Measurements from ENCODE around the gene ULBP2.

Gene ULBP2

DNA sequence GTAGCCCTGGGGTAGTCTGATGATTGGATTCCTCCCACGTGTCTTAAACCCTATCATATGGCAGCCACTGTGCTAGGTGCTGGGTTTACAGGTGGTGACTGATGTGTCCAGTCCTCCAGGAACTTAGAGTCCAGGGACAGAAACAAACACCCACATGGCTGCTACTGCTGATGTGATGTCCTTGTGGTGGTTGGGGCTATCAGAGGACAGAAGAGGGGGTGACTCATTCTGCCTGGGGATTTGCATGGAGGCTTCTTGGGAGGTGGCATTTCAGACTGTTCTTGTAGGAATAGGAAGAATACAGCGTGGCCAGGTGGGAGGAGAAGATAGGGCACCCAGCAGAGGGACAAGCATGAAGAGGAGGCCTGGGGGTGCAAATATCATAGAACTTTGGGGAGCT, 28.7 kb upstream of the ULBP2 start:
- no peaks in the 10 kb centered on the region for H3K79me2 ChIP-seq (ENCODE audit: insufficient read depth, low read depth)
- H4K20me1 ChIP-seq (ENCODE audit: insufficient read depth) = no peaks in the 10 kb centered on the region
- H3K36me3 ChIP-seq (ENCODE audit: insufficient read depth) = no peaks in the 10 kb centered on the region
- H3K4me3 ChIP-seq (IDR thresholded peaks at IDR 0.05; ENCODE audit: insufficient read depth, low read depth, low read length) = no peak overlapping the region
- no peak overlapping the region for H2AFZ ChIP-seq (ENCODE audit: low read depth)
- H3K9ac ChIP-seq = no peak overlapping the region
- no peak overlapping the region for H3K4me2 ChIP-seq
- H3K27ac ChIP-seq = no peak overlapping the region
- H3K27me3 ChIP-seq (ENCODE audit: insufficient read depth, low read depth) = peaks cover 52% of the 10 kb centered on the region
- H3K4me1 ChIP-seq (ENCODE audit: low read depth, poor library complexity, severe bottlenecking) = no peaks in the 10 kb centered on the region
- TF ChIP-seq, protein P1, sequence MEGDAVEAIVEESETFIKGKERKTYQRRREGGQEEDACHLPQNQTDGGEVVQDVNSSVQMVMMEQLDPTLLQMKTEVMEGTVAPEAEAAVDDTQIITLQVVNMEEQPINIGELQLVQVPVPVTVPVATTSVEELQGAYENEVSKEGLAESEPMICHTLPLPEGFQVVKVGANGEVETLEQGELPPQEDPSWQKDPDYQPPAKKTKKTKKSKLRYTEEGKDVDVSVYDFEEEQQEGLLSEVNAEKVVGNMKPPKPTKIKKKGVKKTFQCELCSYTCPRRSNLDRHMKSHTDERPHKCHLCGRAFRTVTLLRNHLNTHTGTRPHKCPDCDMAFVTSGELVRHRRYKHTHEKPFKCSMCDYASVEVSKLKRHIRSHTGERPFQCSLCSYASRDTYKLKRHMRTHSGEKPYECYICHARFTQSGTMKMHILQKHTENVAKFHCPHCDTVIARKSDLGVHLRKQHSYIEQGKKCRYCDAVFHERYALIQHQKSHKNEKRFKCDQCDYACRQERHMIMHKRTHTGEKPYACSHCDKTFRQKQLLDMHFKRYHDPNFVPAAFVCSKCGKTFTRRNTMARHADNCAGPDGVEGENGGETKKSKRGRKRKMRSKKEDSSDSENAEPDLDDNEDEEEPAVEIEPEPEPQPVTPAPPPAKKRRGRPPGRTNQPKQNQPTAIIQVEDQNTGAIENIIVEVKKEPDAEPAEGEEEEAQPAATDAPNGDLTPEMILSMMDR (conservative IDR thresholded peaks at IDR 0.05; ENCODE audit: low read depth, low read length) = no peak

DNA sequence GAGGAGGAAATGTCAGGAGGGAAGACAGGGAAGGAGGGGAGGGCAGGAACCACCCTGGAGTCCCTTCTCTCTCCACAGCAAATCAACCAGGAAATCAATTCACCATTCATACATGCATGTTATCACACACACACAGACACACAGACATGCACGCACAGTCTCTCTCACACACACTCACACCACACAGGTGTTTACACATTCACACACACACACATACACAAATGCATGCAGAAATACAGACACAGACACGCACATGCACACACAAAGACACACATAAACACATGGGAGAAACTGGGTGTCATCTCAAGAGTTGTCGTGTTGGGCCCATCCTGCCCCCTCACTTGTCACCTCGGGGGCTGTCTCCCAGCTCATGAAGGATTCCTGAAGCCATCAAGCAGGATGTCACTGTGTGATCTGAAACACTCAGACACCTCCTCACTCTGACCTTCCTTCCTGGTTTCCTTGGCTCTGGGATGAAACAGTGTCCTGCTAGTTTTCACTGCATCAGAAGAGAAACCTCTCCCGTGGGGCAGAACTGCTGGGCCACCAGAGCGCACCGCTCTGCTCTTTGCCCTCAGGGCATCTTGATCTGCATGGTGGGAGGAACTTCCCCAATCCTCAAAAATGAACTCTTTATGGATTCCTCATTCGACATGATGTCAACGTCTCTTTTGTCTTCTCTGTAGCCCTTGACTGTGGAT, 28.1 kb upstream of the ULBP2 start:
- Histone ChIP-seq H3K9ac (no peak overlapping the region), H2AFZ (ENCODE audit: low read depth) (no peak overlapping the region), H3K4me3 (IDR thresholded peaks at IDR 0.05; ENCODE audit: insufficient read depth, low read depth, low read length) (no peak overlapping the region), H3K27ac (no peak overlapping the region), H3K4me2 (no peak overlapping the region), H4K20me1 (ENCODE audit: insufficient read depth) (no peaks in the 10 kb centered on the region), H3K27me3 (ENCODE audit: insufficient read depth, low read depth) (peaks cover 50% of the 10 kb centered on the region), H3K79me2 (ENCODE audit: insufficient read depth, low read depth) (no peaks in the 10 kb centered on the region), H3K4me1 (ENCODE audit: low read depth, poor library complexity, severe bottlenecking) (no peaks in the 10 kb centered on the region), H3K36me3 (ENCODE audit: insufficient read depth) (no peaks in the 10 kb centered on the region)
- TF ChIP-seq, protein P1 (conservative IDR thresholded peaks at IDR 0.05; ENCODE audit: low read depth, low read length) = no peak

DNA sequence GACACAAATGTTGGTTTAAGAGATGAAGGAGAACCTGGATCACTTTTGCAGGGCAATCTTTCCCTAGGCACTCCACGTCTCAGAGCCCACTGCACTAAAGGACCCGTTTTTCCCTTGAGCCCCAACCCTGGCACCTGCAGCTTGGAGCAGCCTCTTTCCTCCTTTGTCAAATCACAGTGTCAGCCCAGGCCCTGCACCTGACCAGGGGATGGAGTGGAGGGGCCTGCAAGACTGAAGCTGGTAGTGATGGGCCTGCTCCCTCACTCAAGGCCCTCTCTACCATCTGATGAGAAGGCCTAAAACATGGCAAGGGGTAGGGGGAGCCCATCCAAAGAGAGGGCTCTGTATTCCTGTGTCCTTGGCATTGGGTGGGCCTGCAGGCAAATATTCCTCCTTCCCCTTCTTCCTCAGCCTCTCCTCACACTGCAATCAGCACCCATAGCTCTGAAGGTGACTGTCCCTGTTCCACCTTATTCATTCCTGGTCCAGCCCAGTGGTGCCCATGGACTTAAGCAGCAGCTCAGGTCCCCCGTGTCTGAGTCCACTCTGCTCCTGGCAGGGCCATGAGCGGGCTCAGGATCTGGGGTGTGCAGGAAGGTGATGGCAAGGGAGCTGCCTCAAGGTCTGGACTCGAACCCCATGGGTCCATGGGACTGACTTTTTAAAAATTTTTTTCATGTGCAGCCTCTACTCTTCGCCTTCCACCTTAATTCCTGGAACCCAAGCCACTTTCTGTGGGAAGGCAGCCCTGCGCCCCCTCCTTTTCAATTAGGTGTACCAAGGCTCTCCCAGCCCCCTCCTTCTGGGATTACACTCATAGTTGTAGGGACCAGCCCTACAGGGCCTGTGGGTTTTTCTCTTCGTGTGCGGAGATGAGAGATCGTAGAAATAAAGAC, 25.6 kb upstream of the ULBP2 start:
- peaks cover 53% of the 10 kb centered on the region for H3K27me3 ChIP-seq (ENCODE audit: insufficient read depth, low read depth)

DNA sequence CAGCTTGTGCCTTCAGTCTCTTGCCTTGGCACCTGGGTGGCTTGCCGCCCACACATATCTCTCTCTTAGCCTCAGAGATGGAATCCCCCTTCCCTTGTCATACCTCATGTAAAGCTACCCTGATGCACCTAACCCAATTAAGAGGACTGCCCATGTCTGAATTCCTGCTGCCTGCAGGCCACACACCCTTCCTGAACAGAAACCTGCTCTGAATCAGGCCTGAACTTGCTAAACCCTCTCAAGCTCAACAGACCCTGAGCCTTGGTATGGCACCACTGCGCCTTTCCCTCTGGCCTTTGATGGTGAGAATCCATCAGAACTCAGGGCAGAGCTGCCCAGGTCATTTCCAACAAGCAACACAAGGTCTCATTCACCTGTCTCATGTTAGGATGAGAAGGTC, 24.1 kb upstream of the ULBP2 start:
- Histone ChIP-seq H3K4me1 (ENCODE audit: low read depth, poor library complexity, severe bottlenecking) (no peaks in the 10 kb centered on the region), H3K4me3 (IDR thresholded peaks at IDR 0.05; ENCODE audit: insufficient read depth, low read depth, low read length) (no peak overlapping the region), H3K79me2 (ENCODE audit: insufficient read depth, low read depth) (no peaks in the 10 kb centered on the region), H3K27ac (no peak overlapping the region), H3K9ac (no peak overlapping the region), H4K20me1 (ENCODE audit: insufficient read depth) (no peaks in the 10 kb centered on the region), H3K27me3 (ENCODE audit: insufficient read depth, low read depth) (peaks cover 41% of the 10 kb centered on the region), H3K4me2 (no peak overlapping the region), H3K36me3 (ENCODE audit: insufficient read depth) (no peaks in the 10 kb centered on the region), H2AFZ (ENCODE audit: low read depth) (no peak overlapping the region)
- TF ChIP-seq, protein P1 (conservative IDR thresholded peaks at IDR 0.05; ENCODE audit: low read depth, low read length) = no peak

More for the DNA sequence above, 25.6 kb upstream of the ULBP2 start:
- H3K9ac ChIP-seq = no peak overlapping the region
- H3K79me2 ChIP-seq (ENCODE audit: insufficient read depth, low read depth) = no peaks in the 10 kb centered on the region
- no peak overlapping the region for H3K27ac ChIP-seq
- TF ChIP-seq, protein P1 (conservative IDR thresholded peaks at IDR 0.05; ENCODE audit: low read depth, low read length) = no peak
- H3K4me1 ChIP-seq (ENCODE audit: low read depth, poor library complexity, severe bottlenecking) = no peaks in the 10 kb centered on the region
- H3K36me3 ChIP-seq (ENCODE audit: insufficient read depth) = no peaks in the 10 kb centered on the region
- H2AFZ ChIP-seq (ENCODE audit: low read depth) = no peak overlapping the region
- no peak overlapping the region for H3K4me2 ChIP-seq
- H3K4me3 ChIP-seq (IDR thresholded peaks at IDR 0.05; ENCODE audit: insufficient read depth, low read depth, low read length) = no peak overlapping the region
- H4K20me1 ChIP-seq (ENCODE audit: insufficient read depth) = no peaks in the 10 kb centered on the region

Measured in KMS-11 (cell line).